Endothelial cell (in vitro differentiated cells): ENCODE measurements around the gene PARP3. TPM values are rescaled to one million over a fixed set of nuclear protein-coding genes. Genes with fewer than 3 reads are reported as not detected.

Experiments
- DNase-seq: peaks from one replicate; pipeline ENCODE4 v3.0.0; 2021; ENCODE audit warnings: low spot score
- H3K27ac Mint-ChIP-seq: one replicate; pipeline ENCODE4 v1.8.0; 2021; ENCODE audit warnings: mixed read lengths, inconsistent platforms; ENCODE audit not compliant: unreplicated experiment
- H3K27me3 Mint-ChIP-seq: one replicate; pipeline ENCODE4 v1.8.0; 2021; ENCODE audit warnings: mild to moderate bottlenecking, moderate library complexity, mixed read lengths, inconsistent platforms; ENCODE audit not compliant: unreplicated experiment
- H3K36me3 Mint-ChIP-seq: one replicate; pipeline ENCODE4 v1.8.0; 2021; ENCODE audit warnings: mild to moderate bottlenecking, low read depth, mixed read lengths, inconsistent platforms; ENCODE audit not compliant: unreplicated experiment
- H3K4me1 Mint-ChIP-seq: one replicate; pipeline ENCODE4 v1.8.0; 2021; ENCODE audit warnings: mild to moderate bottlenecking, mixed read lengths, inconsistent platforms; ENCODE audit not compliant: unreplicated experiment
- H3K4me3 Mint-ChIP-seq: one replicate; pipeline ENCODE4 v1.8.0; 2021; ENCODE audit warnings: mild to moderate bottlenecking, mixed read lengths, inconsistent platforms; ENCODE audit not compliant: unreplicated experiment
- H3K9me3 Mint-ChIP-seq: one replicate; pipeline ENCODE4 v1.8.0; 2021; ENCODE audit warnings: mixed read lengths, inconsistent platforms; ENCODE audit not compliant: unreplicated experiment
- total RNA-seq: library from RNA; stranded (reverse); fragmentation: NEBNext Ultra II Directional; extraction: Animal tissue kit (Norgen Biotek cat#: 25700); gene quantifications from one replicate; pipeline ENCODE4 v1.2.1, GENCODE V29; 2021; ENCODE audit not compliant: unreplicated experiment
- TF ChIP-seq, protein P1 (sequence below): fragments of 200-600 bp; sonication (generic); IDR thresholded peaks from one replicate; pipeline ENCODE4 v1.5.0; 2021; ENCODE audit warnings: antibody characterized with exemption; ENCODE audit not compliant: unreplicated experiment

The PARP3 gene
- total RNA-seq, 1 donor from 2014 or later: 4.6 TPM

DNA sequence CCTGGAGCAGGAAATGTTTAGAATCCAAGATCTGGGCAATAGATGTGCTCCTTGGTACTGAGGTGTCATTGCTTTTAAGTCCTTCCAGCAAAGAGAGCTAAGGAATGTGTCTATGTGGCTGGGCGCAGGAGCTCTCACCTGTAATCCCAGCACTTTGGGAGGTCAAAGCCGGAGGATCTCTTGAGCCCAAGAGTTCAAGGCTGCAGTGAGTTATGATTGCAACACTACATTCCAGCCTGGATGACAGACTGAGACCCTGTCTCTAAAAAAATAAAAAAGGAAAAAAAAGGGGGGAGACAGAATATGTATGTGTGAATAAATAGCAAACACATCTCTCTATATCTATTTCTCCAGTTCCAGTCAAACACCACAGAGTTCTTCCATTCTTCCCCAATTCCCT is 8.7 kb downstream of the PARP3 start:
- Mint-ChIP-seq H3K9me3 (no peaks in the 10 kb centered on the region), H3K4me3 (no peak overlapping the region), H3K27me3 (peaks cover 18% of the 10 kb centered on the region), H3K4me1 (no peaks in the 10 kb centered on the region), H3K27ac (no peak overlapping the region), H3K36me3 (no peaks in the 10 kb centered on the region)
- DNase-seq: no peak
- TF ChIP-seq, protein P1, sequence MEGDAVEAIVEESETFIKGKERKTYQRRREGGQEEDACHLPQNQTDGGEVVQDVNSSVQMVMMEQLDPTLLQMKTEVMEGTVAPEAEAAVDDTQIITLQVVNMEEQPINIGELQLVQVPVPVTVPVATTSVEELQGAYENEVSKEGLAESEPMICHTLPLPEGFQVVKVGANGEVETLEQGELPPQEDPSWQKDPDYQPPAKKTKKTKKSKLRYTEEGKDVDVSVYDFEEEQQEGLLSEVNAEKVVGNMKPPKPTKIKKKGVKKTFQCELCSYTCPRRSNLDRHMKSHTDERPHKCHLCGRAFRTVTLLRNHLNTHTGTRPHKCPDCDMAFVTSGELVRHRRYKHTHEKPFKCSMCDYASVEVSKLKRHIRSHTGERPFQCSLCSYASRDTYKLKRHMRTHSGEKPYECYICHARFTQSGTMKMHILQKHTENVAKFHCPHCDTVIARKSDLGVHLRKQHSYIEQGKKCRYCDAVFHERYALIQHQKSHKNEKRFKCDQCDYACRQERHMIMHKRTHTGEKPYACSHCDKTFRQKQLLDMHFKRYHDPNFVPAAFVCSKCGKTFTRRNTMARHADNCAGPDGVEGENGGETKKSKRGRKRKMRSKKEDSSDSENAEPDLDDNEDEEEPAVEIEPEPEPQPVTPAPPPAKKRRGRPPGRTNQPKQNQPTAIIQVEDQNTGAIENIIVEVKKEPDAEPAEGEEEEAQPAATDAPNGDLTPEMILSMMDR: no peak

DNA sequence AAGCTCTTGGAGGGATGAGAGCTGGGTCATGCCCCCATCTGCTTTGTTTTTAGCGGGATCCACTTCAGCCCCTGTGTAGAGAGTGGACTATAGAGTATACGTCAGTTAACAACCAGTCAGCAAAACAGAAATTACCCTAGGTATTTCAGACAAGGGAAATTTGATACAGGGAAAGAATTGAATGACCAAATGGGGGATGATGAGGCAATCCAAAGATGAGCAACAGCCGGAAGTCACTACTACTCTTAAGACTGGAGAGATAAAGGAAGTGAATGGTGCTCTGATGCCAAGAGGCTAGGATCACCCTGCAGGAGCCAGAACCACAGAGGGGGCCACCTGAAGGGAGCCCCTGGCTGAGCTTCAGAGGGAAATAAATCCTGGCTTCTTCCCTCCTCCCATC is 11.3 kb downstream of the PARP3 start:
- H3K27me3 Mint-ChIP-seq: peaks cover 17% of the 10 kb centered on the region
- H3K4me1 Mint-ChIP-seq: no peaks in the 10 kb centered on the region
- TF ChIP-seq, protein P1: no peak
- DNase-seq: no peak
- H3K27ac Mint-ChIP-seq: no peak overlapping the region
- H3K9me3 Mint-ChIP-seq: no peaks in the 10 kb centered on the region
- no peak overlapping the region for H3K4me3 Mint-ChIP-seq
- H3K36me3 Mint-ChIP-seq: peaks cover 4% of the 10 kb centered on the region

DNA sequence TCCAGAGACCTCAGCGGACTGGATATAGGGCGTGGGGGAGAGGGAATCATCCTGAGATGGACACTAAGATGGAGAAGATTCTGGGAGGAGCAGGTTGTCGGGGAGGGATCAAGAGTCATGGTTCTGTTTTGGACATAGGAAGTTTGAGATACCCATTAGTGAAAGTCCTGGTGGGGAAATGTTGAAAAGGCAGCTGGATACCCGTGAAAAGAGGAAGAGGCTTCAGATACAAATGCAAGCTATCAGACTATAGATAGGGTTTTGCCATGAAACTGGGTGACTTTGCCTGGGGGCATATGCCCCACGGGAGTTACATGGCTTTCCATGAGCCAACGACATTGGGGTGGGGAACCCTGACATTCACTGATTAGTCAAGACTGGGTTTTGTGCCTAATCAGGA is 11.9 kb downstream of the PARP3 start:
- DNase-seq: no peak
- H3K27ac Mint-ChIP-seq: peak overlapping the region; percentile 48
- H3K9me3 Mint-ChIP-seq: no peaks in the 10 kb centered on the region
- peaks cover 4% of the 10 kb centered on the region for H3K36me3 Mint-ChIP-seq
- peak overlapping the region; percentile 31 for H3K4me3 Mint-ChIP-seq
- no peaks in the 10 kb centered on the region for H3K4me1 Mint-ChIP-seq
- H3K27me3 Mint-ChIP-seq: peaks cover 14% of the 10 kb centered on the region
- TF ChIP-seq, protein P1: no peak

DNA sequence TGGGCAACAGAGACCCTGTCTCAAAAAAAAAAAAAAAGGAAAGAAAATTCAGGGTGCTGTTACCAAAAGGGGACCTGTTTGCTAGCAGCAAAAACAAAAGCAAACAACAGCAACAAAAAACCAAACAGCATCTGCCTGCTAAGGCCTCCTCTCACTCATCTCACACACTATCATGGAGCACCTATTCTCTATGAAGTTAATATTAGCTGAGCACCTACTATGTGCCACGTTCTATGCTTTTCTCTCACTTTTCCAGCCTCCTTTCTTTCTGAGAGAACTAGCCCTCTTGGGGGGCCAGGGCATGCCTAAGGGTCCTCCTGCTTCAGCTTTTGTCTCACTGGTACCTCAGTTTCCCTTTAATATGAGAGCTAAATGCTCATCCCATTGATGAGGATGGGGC is 12.6 kb downstream of the PARP3 start:
- H3K9me3 Mint-ChIP-seq: no peaks in the 10 kb centered on the region
- H3K36me3 Mint-ChIP-seq: peaks cover 4% of the 10 kb centered on the region
- H3K4me3 Mint-ChIP-seq: no peak overlapping the region
- no peak for DNase-seq
- no peaks in the 10 kb centered on the region for H3K4me1 Mint-ChIP-seq
- peaks cover 16% of the 10 kb centered on the region for H3K27me3 Mint-ChIP-seq
- H3K27ac Mint-ChIP-seq: no peak overlapping the region
- TF ChIP-seq, protein P1: no peak

DNA sequence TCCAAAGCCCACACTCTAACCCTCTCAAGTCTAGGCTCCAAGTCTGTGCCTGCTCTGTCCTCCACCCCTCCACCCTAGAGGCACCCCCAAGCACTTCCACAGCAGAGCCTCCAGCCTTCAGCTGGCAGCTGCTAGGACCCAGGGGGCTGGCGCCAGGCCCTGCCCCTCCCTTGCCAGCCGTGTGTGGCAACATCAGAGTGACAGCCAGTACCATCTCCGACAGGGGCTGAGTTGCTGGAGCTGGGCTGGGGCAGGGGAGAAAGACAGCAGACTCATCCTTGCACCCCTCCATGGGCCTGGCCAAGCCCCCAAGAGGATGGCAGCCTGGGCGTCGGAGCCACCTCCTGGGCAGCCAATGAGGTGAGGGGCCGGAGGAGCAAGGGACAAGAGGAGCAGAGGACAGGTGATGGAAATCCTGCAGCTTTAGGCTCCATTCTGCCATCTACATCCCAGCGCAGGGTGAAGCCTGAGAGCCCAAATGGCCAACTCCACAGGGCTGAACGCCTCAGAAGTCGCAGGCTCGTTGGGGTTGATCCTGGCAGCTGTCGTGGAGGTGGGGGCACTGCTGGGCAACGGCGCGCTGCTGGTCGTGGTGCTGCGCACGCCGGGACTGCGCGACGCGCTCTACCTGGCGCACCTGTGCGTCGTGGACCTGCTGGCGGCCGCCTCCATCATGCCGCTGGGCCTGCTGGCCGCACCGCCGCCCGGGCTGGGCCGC is 13.2 kb downstream of the PARP3 start, which contains the start of gene GPR62:
Gene GPR62, plus strand, starts transcription at position 207 of the 718 bp plus-strand sequence. Its CDS starts 272 bp downstream, at position 479.
- H3K4me3 Mint-ChIP-seq: no peak within 1 kb of the TSS
- no peak for DNase-seq
- H3K4me1 Mint-ChIP-seq: no peaks in the 10 kb centered on the region
- H3K9me3 Mint-ChIP-seq: no peaks in the 10 kb centered on the region
- peaks cover 4% of the 10 kb centered on the region for H3K36me3 Mint-ChIP-seq
- TF ChIP-seq, protein P1: no peak
- H3K27me3 Mint-ChIP-seq: peaks cover 14% of the 10 kb centered on the region
- H3K27ac Mint-ChIP-seq: peak within 1 kb of the TSS; percentile 48
